K562 (cell line): Measurements from ENCODE around the gene PLEKHM1. TPM values are rescaled to one million over a fixed set of nuclear protein-coding genes. Genes with fewer than 3 reads are reported as not detected.

ENCODE experiments used
- CBX8 ChIP-seq: fragments of 200-600 bp; sonication (generic); IDR thresholded peaks from 2 replicates; pipeline ENCODE4 v1.6.1; 2012; ENCODE audit warnings: borderline replicate concordance, mixed run types, low read depth, mild to moderate bottlenecking, moderate library complexity, mixed read lengths, low read length, control low read depth, inconsistent platforms; ENCODE audit not compliant: poor library complexity, severe bottlenecking; ENCODE audit errors: extremely low read depth
- CHCHD3 ChIP-seq: fragments of 250-450 bp; sonication (Bioruptor Pico); IDR thresholded peaks from 2 replicates; pipeline ENCODE4 v2.1.2; 2022; ENCODE audit warnings: mild to moderate bottlenecking
- NCOR1 ChIP-seq: fragments of 450-650 bp; IDR thresholded peaks from 2 replicates; pipeline ENCODE4 v1.6.1; 2016; ENCODE audit warnings: mild to moderate bottlenecking, moderate library complexity
- RBM25 ChIP-seq: fragments of 200-400 bp; formaldehyde crosslinking; IDR thresholded peaks from 2 replicates; pipeline ENCODE4 v1.6.1; 2018; ENCODE audit warnings: low read length, low read depth, moderate library complexity; ENCODE audit not compliant: severe bottlenecking
- SRF ChIP-seq, 2 experiments: fragments of 250-450, 450-650 bp in 1 of 2; sonication (Bioruptor Pico) in 1 of 2; sonication (generic) in 1 of 2; formaldehyde crosslinking; IDR thresholded peaks; 2 replicates each; pipeline versions ENCODE4 v1.5.0 to v1.5.1; 2020 to 2022; ENCODE audit warnings: mild to moderate bottlenecking in 1 of 2, missing genetic modification reagents in 1 of 2
- ZNF655 ChIP-seq: fragments of 250-450 bp; sonication (Bioruptor Pico); IDR thresholded peaks from 2 replicates; pipeline ENCODE4 v1.5.0; 2021
- polyA plus RNA-seq, 8 experiments: library from polyadenylated mRNA; depleted of rRNA in 4 of 8; stranded (reverse) in 5 of 8; unstranded in 3 of 8; fragments of >200 nt; fragmentation: Nextera tagmentation in 2 of 8; fragmentation: Illumina TruSeq in 1 of 8; extraction: Ambion mirVana in 2 of 8; extraction: Trizol in 1 of 8; gene quantifications; 2 replicates each; pipeline versions ENCODE4 v1.2.1 to v1.2.3, GENCODE V29; 2011 to 2014; ENCODE audit warnings: inconsistent platforms in 1 of 8, missing spikeins in 1 of 8
- total RNA-seq, 7 experiments: library from RNA; depleted of rRNA in 6 of 7; stranded (reverse); fragments of >200 nt in 6 of 7; fragmentation: Illumina TruSeq in 2 of 7; extraction: Trizol in 2 of 7; gene quantifications; 2 replicates each; pipeline versions ENCODE4 v1.2.1 to v1.2.3, GENCODE V29; 2011 to 2021; ENCODE audit warnings: low replicate concordance in 1 of 7
- TF ChIP-seq, protein P1 (sequence below): fragments of 450-650 bp; formaldehyde crosslinking; IDR thresholded peaks from 2 replicates; pipeline ENCODE4 v1.4.0; 2022; ENCODE audit warnings: missing genetic modification characterization

The PLEKHM1 gene
- total and polyA plus RNA-seq, 9 of the 15 experiments (the other 6 are each of a cell fraction or from before 2014, with no cell fraction given), result 0.13 to 23.3 (median 5.7) TPM

- TF ChIP-seq NCOR1 (no peak), CBX8 (no peak), SRF (CRISPR knock-in tag; IDR thresholded peaks at IDR 0.05) (no peak), ZNF655 (CRISPR knock-in tag) (no peak), RBM25 (peak; percentile 59), CHCHD3 (CRISPR knock-in tag) (no peak)
- TF ChIP-seq, protein P1, sequence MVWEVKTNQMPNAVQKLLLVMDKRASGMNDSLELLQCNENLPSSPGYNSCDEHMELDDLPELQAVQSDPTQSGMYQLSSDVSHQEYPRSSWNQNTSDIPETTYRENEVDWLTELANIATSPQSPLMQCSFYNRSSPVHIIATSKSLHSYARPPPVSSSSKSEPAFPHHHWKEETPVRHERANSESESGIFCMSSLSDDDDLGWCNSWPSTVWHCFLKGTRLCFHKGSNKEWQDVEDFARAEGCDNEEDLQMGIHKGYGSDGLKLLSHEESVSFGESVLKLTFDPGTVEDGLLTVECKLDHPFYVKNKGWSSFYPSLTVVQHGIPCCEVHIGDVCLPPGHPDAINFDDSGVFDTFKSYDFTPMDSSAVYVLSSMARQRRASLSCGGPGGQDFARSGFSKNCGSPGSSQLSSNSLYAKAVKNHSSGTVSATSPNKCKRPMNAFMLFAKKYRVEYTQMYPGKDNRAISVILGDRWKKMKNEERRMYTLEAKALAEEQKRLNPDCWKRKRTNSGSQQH (CRISPR knock-in tag), result no peak
Measured at GRCh38 chr17:45430006-45430737, 60.3 kb downstream of the PLEKHM1 start (continued).
